Measurements from ENCODE around the gene CDC42SE2. TPM values are rescaled to one million over a fixed set of nuclear protein-coding genes. Genes with fewer than 3 reads are reported as not detected.

The CDC42SE2 gene
- total RNA-seq, 2 donors from 2014 or later, result 74.2 to 110 TPM

DNA sequence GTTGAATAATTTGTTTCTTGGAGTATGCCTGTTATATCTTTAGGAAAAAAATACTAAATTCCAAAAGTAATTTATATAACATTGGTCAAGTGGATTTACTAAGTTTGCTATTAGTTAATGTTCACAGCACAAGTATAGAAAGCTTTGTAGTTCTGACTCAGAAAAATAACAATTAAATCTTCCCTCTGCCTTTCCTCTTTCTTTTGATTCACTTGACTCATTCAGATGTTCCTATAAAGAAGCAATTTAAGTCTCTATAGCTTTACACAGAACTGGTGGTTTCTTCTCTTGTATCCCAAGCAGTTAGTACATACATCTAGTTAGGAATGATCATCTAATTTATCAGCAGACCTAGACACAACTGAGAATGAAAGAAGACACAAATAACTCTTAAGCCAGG, 4.5 kb upstream of the CDC42SE2 start:
- no peak for DNase-seq
- no peak for TF ChIP-seq CTCF (IDR thresholded peaks at IDR 0.05)
- H3K27me3 ChIP-seq, result no peaks in the 10 kb centered on the region
- no peaks in the 10 kb centered on the region for H3K4me1 ChIP-seq
- no peak overlapping the region for H3K4me3 ChIP-seq
- H3K36me3 ChIP-seq, result no peaks in the 10 kb centered on the region
- intact Hi-C loops (cut with DNase I), result no loop called here
- H3K9me3 ChIP-seq, result no peaks in the 10 kb centered on the region
- no peak overlapping the region for H3K9ac ChIP-seq (ENCODE audit: low read depth in 2 of 2, low read length in 2 of 2)
- no peak overlapping the region for H3K27ac ChIP-seq

GRCh38 chr5:131260895-131261294, 3.0 kb upstream of the CDC42SE2 start:
- no peak overlapping the region for H3K9ac ChIP-seq (ENCODE audit: low read depth in 2 of 2, low read length in 2 of 2)
- TF ChIP-seq CTCF (IDR thresholded peaks at IDR 0.05), result no peak
- H3K4me1 ChIP-seq, result no peaks in the 10 kb centered on the region
- H3K36me3 ChIP-seq, result no peaks in the 10 kb centered on the region
- no peak for DNase-seq
- intact Hi-C loops (cut with DNase I), result loop anchor here (5.0 to 10.0 kb wide), 2 partner anchors 89 to 124 kb away; partner anchors contain the start of gene LYRM7
- H3K4me3 ChIP-seq, result no peak overlapping the region
- no peak overlapping the region for H3K27ac ChIP-seq
- H3K27me3 ChIP-seq, result no peaks in the 10 kb centered on the region
- no peaks in the 10 kb centered on the region for H3K9me3 ChIP-seq

DNA sequence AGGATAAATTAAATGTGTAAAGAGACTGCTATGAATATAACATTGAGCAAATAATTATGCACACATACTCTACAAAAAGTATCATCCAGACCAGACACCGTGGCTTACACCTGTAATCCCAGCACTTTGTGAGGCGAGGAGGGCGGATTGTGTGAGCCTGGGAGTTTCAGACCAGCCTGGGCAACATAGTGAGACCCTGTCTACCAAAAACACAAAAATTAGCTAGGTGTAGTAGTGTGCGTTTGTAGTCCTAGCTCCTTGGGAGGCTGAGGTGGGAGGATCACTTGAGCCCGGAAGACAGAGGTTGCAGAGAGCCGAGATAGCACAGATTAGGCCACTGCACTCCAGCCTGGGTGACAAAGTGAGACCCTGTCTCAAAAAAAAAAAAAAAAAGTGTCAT, 2.4 kb upstream of the CDC42SE2 start:
- no peak overlapping the region for H3K27ac ChIP-seq
- intact Hi-C loops (cut with DNase I), result loop anchor here (5.0 to 10.0 kb wide), 2 partner anchors 89 to 123 kb away; partner anchors contain the start of gene LYRM7
- no peak for DNase-seq

GRCh38 chr5:131262953-131263541, 806 bp upstream of the CDC42SE2 start:
- no peak for DNase-seq
- no peaks in the 10 kb centered on the region for H3K4me1 ChIP-seq
- H3K36me3 ChIP-seq, result no peaks in the 10 kb centered on the region
- H3K27me3 ChIP-seq, result no peaks in the 10 kb centered on the region
- H3K27ac ChIP-seq, result peak overlapping the region; percentile 96
- H3K4me3 ChIP-seq, result peak overlapping the region; percentile 91
- H3K9ac ChIP-seq (ENCODE audit: low read depth in 2 of 2, low read length in 2 of 2), result peak overlapping the region; percentile 38 to 82
- intact Hi-C loops (cut with DNase I), result loop anchor here (5.0 to 10.0 kb wide), 2 partner anchors 91 to 122 kb away; partner anchors contain the start of gene LYRM7
- H3K9me3 ChIP-seq, result no peaks in the 10 kb centered on the region
- TF ChIP-seq CTCF (IDR thresholded peaks at IDR 0.05), result no peak

More for the DNA sequence above, 2.4 kb upstream of the CDC42SE2 start:
- Histone ChIP-seq H3K4me1 (no peaks in the 10 kb centered on the region), H3K9ac (ENCODE audit: low read depth in 2 of 2, low read length in 2 of 2) (no peak overlapping the region), H3K36me3 (no peaks in the 10 kb centered on the region), H3K27me3 (no peaks in the 10 kb centered on the region), H3K4me3 (no peak overlapping the region), H3K9me3 (no peaks in the 10 kb centered on the region)
- no peak for TF ChIP-seq CTCF (IDR thresholded peaks at IDR 0.05)

GRCh38 chr5:131264451-131265099, 722 bp downstream of the CDC42SE2 start:
- intact Hi-C loops (cut with DNase I), result loop anchor here (5.0 to 10.0 kb wide), 2 partner anchors 92 to 120 kb away; partner anchors contain the start of gene LYRM7

More at GRCh38 chr5:131264451-131265099, 722 bp downstream of the CDC42SE2 start:
- Histone ChIP-seq H3K27me3 (no peaks in the 10 kb centered on the region), H3K9me3 (no peaks in the 10 kb centered on the region), H3K27ac (peak overlapping the region; percentile 96), H3K36me3 (no peaks in the 10 kb centered on the region), H3K4me1 (no peaks in the 10 kb centered on the region), H3K4me3 (peak overlapping the region; percentile 91), H3K9ac (ENCODE audit: low read depth in 2 of 2, low read length in 2 of 2) (peak overlapping the region; percentile 92 to 95)
- TF ChIP-seq CTCF (IDR thresholded peaks at IDR 0.05), result no peak
- peak; percentile 57 for DNase-seq
